GM19438 (cell line): ENCODE results near the gene SAMD11.
"Not testable (repeated sequence)": the region's sequence is repeated elsewhere in the genome, so short reads cannot be mapped to it uniquely, and the experiment has no call there.

ENCODE experiments used
- ATAC-seq: cut with Tn5 transposase; IDR thresholded peaks from one replicate; pipeline ENCODE4 v1.9.1; 2021; ENCODE audit warnings: low read depth; ENCODE audit not compliant: unreplicated experiment

SAMD11 gene

DNA sequence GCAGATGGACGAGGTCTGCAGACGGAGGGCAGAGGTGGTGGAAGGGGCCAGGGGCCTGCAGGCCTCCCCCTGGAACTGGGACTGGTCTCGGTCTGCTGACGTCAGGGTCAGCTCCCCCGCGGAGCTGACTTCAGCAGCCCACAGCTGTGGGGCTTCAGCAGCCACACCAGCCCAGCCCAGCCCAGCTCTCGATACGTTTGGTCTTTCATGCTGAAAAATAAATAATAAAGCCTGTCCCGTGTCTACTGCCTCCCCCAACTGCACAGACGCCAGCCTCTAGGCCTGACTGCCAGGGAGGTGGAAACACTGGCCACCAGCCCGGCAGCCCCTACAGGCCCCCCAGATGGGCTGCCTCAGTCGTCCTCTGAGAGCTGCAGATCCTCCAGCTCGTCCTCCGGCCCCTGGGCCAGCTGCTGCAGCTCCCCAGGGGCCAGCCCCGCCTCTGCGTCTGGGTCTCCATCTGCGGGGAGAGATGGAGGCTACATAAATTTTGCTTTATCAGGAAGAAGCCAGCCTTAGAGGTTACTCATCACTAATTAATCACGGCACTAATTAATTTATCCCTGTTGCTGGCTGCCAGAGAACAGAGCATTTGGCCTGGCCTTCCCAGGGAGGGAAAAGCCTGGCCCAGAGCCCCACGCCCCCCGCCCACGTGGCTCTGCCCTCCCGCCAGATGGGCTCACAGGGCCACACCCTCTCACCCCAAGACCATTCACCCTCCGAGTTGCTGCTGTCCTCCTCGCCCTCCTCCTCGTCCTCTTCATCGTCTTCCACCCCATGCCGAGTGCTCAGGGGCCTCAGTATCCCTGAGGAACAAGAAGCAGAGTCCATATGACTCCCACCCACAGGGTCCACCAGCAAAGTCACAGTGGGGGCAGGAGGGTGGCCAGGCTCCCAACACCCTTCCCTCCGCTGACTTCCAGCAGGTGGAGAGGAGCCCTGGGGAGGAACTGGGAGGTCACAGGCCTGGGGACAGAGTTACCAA is 20.9 kb downstream of the SAMD11 start:
- ATAC-seq, result no peak

DNA sequence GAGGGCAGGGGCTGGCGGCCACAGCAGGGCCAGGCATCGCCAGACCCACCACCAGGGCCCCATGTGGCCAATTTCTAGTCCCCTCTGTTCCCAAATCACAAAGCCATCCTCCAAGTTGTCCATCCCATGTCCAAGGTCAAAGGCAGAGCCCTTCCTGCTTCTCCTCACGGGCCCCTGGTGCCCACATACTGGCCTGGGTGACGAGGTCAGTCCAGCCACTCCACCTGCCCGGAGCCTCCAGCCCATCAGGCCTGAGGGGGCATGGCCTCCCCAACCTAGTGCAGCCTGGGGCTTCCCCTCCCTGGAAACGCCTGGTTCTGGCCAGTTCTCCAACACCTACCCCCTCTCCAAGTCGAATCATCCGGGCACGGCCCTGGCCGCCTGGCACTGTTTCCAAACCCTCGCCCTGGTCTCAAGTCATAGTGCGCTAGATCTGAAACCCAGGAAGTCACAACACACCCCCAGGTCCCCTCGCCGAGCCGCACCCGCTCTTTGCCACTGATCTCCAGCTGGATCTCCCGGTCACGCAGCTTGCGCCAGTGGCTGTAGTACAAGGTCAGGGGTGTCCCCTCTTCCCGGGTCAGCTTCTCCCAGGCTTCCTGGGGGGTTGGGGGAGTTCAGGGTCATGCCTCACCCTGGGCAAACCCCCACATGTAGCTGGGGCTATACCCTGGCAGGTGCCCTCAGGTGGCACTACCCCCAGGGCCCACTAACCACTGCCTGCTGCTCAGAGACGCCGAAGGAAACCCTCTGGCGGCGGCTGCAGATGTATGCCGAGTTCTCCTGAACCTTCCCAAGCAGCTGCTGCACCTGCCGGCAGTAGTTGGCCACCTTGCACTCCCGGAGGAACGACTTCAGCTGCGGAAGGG is 22.2 kb downstream of the SAMD11 start:
- no peak for ATAC-seq

DNA sequence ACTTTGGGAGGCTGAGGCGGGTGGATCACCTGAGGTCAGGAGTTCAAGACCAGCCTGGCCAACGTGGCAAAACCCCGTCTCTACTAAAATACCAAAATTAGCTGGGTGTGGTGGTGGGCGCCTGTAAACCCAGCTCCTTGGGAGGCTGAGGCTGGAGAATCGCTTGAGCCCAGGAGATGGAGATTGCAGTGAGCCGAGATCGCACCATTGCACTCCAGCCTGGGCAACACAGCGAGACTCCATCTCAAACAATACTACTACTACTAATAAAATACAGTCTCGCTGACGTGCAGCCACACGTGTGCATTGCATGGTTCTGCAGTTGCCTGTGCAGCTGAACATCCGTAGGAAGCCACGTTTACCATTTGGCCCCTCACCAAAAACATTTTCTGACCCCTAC is 23.1 kb downstream of the SAMD11 start:
- ATAC-seq, result not testable (repeated sequence)

DNA sequence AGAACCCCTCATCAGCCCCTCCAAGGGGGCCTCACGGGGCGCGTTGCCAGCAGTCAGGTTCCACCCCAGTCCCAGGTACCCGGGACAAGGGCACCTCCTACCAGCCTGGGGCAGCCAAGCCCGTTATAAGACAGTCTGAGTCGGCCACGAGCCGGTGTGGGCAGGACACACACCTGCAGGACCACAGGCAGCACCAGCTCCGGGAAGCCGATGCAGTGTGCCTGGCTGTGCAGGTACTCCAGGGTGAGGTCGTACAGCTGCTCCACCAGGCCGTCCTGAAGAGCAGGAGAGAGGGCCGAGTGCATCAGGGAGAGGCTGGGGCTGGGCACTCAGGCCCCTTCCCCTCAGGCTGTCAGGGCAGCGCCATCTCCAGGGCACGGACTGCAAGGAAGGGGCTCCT is 24.2 kb downstream of the SAMD11 start:
- ATAC-seq, result no peak

DNA sequence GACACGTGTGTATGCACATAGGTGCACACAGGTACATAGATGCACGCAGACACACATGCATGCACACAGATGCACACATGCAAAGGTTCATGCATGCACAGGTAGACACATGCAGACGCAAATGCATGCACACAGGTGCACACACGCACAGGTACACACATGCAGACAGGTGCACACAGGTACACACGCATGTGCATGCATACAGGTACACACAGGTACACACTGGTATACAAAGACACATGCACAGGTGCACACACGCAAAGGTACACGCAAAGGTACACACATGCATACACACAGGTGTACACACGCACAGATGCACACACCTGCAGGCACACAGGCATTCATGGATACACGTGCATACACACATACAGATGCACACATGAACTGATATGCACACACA is 26.5 kb downstream of the SAMD11 start:
- ATAC-seq, result no peak

DNA sequence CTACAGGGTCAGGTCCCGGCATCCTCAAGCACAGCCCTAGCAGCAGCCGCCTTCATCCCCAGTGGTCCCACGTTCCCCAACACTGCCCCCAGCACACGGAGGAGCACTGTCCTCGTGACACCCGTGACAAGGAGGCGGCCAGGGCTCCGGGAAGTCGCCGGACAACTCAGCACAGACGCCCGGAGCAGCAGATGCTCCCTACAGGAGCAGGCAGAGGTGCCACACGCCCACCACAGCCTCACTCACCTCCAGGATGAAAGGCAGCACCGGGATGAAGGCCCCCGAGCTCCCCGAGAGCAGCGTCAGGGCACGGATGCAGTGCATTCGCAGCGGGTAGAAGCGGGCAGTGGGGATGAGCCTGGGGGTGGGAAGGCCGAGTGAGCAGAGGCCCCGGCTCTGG is 27.2 kb downstream of the SAMD11 start:
- ATAC-seq, result no peak

DNA sequence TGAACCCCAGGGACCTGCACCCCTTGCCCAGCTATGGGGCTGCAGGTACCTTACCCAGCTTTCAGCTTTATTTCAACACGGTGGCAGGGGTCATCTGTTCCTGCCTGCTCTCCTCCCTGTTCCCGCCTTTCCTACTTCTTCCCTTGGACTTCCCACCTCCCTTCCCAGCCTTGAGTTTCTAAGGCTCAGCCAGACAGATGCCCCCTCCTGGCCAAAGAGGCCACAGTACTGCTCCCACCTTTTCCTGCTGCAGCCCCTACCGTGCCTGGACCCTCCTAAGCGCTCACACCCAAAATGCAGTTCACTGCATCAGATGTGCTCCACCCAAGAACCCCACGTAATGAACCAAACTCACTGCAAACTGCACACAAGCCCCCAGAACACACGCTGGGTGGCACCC is 27.6 kb downstream of the SAMD11 start:
- no peak for ATAC-seq

DNA sequence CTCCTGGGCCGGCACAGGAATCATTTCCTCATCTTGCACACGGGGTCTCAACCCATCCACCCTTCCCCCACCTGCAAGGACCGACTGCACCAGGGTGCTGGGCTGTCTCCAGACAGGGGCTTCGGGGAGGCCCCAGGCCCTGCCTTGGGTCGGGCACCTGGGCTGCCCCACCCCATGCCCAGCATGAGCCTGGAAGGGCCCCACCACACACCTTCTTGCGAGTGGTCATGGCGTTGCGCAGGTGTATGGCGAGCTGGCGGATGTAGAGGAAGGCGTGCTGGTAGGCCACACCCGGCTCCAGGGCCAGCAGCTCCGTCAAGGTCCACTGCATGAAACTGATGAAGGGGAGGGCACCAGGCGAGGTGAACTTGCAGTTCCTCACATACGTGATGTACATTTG is 28.5 kb downstream of the SAMD11 start:
- ATAC-seq, result no peak

DNA sequence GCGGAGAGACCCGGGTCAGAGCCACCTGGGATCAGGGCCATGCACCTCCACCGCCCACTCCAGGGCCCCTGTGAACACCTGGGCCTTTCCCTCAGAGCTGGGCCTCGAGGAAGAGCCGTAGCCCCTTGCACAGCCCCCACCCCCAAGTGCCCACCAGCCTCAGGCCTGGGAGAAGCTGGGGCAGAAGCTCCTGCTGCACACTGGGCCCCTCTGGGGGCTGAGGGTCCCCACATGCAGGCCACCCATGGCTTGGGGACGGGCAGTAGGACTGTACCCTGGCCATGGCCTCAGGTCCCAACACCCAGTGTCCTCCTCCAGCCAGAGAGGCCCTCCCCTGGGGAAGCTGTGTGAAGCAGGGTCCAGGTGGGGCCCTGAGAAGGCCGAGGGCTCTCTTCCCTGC is 28.9 kb downstream of the SAMD11 start:
- no peak for ATAC-seq

DNA sequence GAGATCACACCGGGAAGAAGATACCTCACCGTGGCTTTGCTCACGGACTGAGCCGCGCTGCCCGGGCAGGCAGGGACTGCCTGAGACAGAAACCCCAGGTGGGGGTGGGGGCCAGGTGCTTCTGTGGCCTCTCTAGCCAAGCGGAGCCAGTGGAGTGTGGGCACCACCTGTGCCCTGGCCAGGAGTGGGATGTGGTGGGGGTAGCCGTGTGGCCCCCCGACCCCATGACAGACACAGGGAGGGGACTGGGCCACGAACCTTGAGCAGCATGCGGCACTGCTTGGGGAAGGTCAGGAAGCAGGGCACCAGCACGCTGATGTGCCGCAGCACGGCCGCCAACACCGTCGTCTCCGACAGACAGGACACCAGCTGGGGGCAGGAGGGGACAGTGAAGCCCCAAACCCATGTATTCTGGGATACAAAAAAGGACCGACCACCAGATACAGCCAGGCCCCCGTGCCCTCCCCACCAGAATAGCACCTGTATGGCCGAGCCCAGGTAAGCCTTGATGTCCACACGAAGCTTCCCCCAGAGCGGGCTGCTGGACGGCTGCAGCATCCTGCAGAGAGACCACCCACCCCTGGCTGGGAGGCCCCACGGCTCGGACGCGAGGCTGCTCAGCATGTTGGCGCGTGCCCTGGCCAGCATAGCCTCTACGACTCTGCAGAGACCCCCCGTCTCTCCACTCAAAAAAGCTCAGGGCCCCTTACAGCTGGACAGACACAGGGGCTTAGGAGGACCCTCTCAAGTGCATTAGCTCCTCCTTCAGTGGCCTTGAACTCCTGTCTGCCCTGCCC is 30.0 kb downstream of the SAMD11 start:
- ATAC-seq, result no peak

DNA sequence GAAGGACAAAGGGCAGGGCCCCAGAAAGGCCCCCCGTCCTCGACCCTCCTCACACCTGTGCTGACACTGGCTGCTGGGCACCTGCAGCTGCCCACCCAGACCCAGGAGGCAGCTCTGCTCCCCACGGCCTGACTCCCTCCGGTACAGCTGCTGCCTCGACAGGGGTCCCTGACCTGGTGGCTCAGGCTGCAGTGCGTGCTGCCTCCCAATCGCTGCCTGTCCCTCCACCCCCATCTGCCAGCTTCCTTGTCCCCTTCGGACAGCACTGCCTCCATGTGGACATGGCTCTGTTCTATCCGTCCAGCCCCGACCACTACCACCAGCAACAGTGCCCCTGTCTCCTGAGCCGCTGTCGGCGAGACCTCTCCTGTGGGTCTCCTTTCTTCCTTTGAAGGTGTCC is 31.2 kb downstream of the SAMD11 start:
- ATAC-seq, result no peak

DNA sequence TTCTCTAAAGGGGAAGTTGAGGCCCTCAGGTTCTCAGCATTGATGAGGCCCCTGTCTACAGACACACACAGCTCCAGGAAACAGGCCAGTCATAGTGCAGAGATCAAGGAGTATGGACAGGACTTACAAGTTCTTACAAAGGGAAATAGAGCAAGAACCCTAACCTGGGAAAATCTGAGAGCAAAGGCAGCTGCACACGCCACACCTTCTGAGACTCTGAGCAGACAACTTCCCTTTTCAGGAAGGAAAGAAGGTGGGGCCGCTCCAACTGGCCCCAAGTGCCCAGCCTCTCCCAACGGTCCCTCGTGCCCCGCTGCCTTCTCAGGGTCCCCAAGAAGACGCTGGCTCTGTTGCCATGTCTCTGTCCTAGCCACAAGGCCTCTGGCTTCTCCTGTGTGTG is 31.8 kb downstream of the SAMD11 start:
- ATAC-seq, result no peak

DNA sequence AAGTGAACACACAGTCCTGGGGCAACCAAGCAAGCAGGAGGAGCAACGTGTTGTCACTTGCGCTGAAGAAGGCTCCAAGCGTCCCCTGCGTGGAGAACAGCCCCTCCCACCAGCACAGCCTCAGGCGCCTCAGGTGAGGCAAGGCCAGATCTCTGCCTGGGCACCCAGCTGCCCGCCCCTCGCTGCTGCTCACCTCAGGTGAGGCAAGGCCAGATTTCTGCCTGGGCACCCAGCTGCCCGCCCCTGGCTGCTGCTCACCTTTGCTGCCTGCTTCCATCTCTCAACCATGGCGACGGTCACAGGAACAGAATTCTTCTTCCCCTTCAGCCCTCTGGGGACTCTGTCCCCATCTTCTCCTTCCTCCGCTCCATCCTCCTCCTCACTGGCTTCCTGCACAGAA is 32.9 kb downstream of the SAMD11 start:
- no peak for ATAC-seq

DNA sequence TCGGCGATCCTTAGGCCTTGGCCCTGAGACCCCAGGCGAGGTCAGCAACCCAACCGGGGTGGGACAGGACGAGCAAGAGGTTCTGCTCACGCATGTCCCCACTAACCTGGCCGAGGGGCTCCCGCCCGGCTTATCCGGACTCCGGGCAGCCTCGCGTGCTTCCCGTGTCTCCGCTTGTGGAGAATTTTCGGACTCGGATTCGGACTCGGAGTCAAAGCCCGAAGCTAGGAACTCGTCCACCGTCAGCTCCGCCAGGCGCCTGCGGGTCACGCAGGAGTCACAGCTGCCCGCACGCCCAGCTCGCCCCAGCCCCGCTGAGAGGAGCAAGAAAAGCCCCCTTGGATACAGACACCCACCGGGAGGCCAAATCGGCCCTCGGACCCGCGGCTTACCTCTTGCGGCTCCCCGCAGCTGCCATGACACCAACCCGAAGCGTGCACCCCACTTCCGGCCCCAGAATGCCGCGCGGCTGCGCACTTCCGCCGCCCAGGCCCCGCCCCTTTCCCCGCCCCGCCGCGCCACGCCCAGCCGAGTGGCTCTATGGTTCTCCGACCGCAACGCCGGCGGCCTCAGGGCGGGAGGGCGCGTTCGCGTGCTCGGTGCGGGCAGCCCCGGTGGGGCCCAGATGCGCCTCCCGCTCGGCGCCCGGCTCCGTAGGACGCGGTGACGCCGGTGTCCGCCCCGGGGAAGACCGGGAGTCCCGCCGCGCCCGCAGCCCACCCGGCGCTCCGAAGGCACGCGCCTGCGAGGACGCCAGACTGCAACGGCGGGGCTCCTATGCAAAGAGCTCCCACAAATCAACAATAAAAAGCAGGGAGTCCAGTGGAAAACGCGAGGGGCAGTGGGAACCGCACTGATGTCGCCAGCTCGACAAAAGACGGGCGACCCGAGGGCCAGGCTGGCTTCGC is 35.4 kb downstream of the SAMD11 start, which contains the start of gene NOC2L:
Gene NOC2L, minus strand, starts transcription at position 434 of the 908 bp plus-strand sequence. Its CDS starts 16 bp downstream, at position 418.
- ATAC-seq, result peak; percentile 63

DNA sequence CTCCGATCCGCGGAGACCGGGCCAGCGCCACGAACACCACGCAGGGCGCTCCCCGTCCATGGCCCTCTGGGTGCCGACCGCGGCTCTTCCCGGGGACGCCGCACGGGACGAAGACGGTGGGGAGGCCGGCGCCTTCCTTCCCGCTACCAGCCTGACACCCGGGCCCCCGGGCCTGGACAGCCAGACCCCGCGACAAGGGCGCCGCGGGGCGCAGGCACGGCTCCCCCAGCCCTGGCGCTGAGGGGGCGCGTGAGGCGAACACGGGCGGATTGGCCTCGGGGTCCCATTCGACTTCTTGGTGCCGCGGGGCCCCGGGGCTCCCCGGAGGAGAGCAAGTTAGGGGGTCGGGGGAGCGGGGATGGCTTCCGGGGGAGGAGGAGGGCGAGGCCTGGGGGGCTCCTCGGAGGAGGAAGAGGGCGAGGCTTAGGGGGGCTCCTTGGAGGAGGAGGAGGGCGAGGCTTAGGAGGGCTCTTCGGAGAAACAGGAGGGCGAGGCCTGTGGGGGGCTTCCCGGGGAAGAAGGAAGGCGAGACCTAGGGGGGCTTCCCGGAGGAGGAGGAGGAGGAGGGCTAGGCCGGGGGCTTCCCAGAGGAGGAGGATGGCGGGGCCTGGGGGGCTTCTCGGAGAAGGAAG is 36.1 kb downstream of the SAMD11 start:
- no peak for ATAC-seq

DNA sequence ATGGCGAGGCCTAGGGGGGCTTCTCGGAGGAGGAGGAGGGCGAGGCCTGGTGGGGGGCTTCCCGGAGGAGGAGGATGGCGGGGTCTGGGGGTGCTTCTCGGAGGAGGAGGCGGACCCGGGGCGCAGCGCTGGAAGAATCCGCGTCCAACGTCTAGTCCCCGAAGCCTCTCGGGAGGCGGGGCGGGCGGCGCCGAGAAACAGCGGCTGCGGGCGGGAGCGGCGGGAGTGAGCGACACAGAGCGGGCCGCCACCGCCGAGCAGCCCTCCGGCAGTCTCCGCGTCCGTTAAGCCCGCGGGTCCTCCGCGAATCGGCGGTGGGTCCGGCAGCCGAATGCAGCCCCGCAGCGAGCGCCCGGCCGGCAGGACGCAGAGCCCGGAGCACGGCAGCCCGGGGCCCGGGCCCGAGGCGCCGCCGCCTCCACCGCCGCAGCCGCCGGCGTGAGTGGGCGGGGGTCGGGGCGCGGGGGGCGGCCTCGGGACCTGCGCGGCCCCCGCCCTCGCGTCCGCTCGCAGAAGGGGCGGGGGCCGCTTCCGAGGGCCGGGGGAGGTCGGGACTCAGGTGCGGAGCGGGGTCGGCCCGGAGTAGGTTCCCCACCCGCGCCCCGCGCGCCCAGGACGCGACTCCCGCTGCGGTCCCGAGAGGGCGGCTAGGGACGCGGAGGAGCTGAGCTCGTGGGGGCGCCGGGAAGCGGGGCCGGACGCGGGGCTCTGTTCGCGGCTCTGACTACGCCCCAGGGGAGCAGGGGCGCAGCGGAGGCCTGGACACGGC is 36.8 kb downstream of the SAMD11 start, which contains the start of gene KLHL17:
Gene KLHL17, plus strand, starts transcription at position 222 of the 769 bp plus-strand sequence. Its CDS starts 110 bp downstream, at position 332.
- no peak for ATAC-seq

DNA sequence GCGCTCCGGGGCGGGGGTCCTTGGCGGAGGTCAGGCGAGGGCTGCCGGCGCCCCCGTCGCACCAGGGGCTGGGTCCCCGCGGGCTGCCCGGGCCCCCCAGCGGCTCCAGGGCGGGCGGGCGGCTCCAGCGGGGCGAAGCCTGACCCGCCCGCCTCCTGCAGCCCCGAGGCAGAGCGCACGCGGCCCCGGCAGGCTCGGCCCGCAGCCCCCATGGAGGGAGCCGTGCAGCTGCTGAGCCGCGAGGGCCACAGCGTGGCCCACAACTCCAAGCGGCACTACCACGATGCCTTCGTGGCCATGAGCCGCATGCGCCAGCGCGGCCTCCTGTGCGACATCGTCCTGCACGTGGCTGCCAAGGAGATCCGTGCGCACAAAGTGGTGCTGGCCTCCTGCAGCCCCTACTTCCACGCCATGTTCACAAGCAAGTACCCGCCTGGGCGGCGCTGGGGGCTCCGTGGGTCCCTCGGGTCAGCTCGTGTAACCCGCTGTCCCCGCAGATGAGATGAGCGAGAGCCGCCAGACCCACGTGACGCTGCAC is 37.5 kb downstream of the SAMD11 start:
- ATAC-seq, result no peak
